ENCODE measurements around the gene SSTR5. TPM values are rescaled to one million over a fixed set of nuclear protein-coding genes. Genes with fewer than 3 reads are reported as not detected.

The SSTR5 gene
- total and polyA plus RNA-seq, 4 donors = not detected

DNA sequence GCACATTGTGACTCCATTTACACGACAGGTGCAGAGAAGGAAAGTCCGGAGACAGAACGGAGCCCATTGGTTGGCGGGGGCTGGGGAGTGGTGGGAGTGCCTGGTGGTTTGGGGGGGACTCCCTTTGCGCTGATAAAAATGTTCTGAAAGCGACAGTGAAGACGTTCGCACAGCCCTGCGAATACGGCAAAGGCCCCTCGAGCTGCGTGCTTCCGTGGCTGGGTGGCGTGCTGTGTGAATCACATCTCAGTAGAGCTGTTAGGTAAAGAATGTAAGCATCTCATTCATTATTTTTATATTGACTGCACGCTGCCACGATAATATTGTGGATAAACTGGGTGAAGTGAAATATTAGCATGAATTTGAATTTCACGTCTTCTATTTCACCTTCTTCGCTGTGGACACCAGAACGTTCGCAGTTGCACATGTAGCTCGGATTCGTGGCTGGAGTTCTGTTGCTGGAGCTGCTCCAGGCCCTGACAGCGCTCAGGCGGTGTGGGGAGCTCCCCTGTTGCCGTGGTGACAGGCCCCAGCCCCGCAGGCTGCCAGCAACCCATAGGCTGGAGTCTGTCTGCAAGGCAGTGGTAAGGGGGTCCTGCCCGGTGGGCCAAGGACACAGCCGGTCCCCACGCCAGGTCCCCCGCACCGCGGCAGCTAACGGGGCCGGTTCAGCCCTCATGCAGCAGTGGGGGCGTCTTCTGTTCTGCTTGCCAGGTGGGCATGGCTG lies 46.3 kb upstream of the SSTR5 start:
- WGBS = 74% methylated on average over 35 of the region's 35 CpGs
- Histone ChIP-seq H3K9me3 (ENCODE audit: control insufficient read depth in 4 of 4, low read length in 3 of 4) (no peaks in the 10 kb centered on the region), H3K4me1 (ENCODE audit: control insufficient read depth in 4 of 4, insufficient read depth in 4 of 4, low read length in 3 of 4) (no peaks in the 10 kb centered on the region), H3K9ac (ENCODE audit: low read depth in 1 of 2, low read length in 2 of 2) (no peak overlapping the region), H3K4me3 (ENCODE audit: low read depth in 1 of 3, low read length in 3 of 3) (no peak overlapping the region), H3K36me3 (ENCODE audit: control insufficient read depth in 4 of 4, insufficient read depth in 3 of 4, low read depth in 1 of 4, low read length in 3 of 4) (no peaks in the 10 kb centered on the region), H3K27me3 (ENCODE audit: control insufficient read depth in 4 of 4, insufficient read depth in 4 of 4, low read length in 3 of 4) (peaks cover 0 to 8% (median 2%) of the 10 kb centered on the region in 4 donors), H3K27ac (ENCODE audit: low read depth in 1 of 2, low read length in 2 of 2) (no peak overlapping the region)
- TF ChIP-seq YY1 (IDR thresholded peaks at IDR 0.05) (no peak), HNF4A (conservative IDR thresholded peaks at IDR 0.05) (no peak), HNF4G (IDR thresholded peaks at IDR 0.05) (no peak), GABPA (IDR thresholded peaks at IDR 0.05 in 1 of 2, conservative IDR thresholded peaks at IDR 0.05 in 1 of 2) (no peak), CTCF (IDR thresholded peaks at IDR 0.05; ENCODE audit: low read depth, low read length, missing input control) (no peak), ZBTB33 (IDR thresholded peaks at IDR 0.05) (no peak), EGR1 (IDR thresholded peaks at IDR 0.05; ENCODE audit: low read depth in 2 of 2) (no peak), FOXA1 (IDR thresholded peaks at IDR 0.05) (no peak), SP1 (IDR thresholded peaks at IDR 0.05) (no peak), FOXA2 (IDR thresholded peaks at IDR 0.05) (no peak), REST (IDR thresholded peaks at IDR 0.05) (no peak), RXRA (IDR thresholded peaks at IDR 0.05) (no peak)
- TF ChIP-seq, protein P1, sequence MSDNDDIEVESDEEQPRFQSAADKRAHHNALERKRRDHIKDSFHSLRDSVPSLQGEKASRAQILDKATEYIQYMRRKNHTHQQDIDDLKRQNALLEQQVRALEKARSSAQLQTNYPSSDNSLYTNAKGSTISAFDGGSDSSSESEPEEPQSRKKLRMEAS (IDR thresholded peaks at IDR 0.05) = no peak
- no peak for DNase-seq (ENCODE audit: low spot score)

DNA sequence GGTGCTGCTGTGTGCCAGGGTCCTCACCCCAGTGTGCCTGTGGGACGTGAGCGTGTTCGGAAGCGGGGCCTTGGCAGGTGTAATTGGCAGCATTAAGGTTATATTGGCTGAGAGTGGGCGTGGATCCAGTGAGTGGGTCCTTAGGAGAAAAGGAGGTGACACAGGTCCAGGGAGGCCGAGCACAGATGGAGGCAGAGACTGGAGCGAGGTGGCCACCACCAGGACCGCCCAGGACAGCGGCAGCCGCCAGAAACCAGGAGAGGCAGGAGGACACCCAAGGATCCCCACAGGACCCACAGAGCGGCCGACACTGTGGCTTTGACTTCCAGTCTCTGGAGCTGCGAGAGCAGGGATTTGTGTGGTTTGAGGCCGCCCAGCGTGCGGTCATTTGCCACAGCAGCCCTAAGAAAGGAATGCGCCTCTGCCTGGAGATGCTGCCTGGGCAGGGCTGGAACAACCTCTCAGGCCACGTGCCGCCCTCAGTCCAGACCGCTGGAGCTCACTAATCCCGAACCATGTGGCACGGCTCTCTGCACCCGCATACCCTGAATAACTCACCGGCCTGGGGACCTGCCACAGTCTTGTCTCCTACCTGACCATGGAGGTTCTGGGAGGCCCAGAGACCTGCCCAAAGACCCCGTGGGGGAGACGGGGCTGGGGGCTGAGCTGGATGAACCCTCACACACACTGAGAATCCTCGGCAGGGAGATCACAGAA lies 45.6 kb upstream of the SSTR5 start:
- Histone ChIP-seq H3K27ac (ENCODE audit: low read depth in 1 of 2, low read length in 2 of 2) (no peak overlapping the region), H3K4me1 (ENCODE audit: control insufficient read depth in 4 of 4, insufficient read depth in 4 of 4, low read length in 3 of 4) (no peaks in the 10 kb centered on the region), H3K36me3 (ENCODE audit: control insufficient read depth in 4 of 4, insufficient read depth in 3 of 4, low read depth in 1 of 4, low read length in 3 of 4) (no peaks in the 10 kb centered on the region), H3K27me3 (ENCODE audit: control insufficient read depth in 4 of 4, insufficient read depth in 4 of 4, low read length in 3 of 4) (peaks cover 0 to 8% (median 2%) of the 10 kb centered on the region in 4 donors), H3K4me3 (ENCODE audit: low read depth in 1 of 3, low read length in 3 of 3) (no peak overlapping the region), H3K9me3 (ENCODE audit: control insufficient read depth in 4 of 4, low read length in 3 of 4) (no peaks in the 10 kb centered on the region), H3K9ac (ENCODE audit: low read depth in 1 of 2, low read length in 2 of 2) (no peak overlapping the region)
- no peak for DNase-seq (ENCODE audit: low spot score)
- no peak for TF ChIP-seq YY1 (IDR thresholded peaks at IDR 0.05)
- TF ChIP-seq, protein P1 (IDR thresholded peaks at IDR 0.05) = no peak
- WGBS = 81% methylated on average over 27 of the region's 27 CpGs

Measured in liver (tissue), 9 donors.